Testis (tissue), 2 donors: ENCODE measurements around the gene CNTN5.

ENCODE experiments used
- POLR2A ChIP-seq: fragments of 450-650 bp; IDR thresholded peaks from one replicate; pipeline ENCODE4 v1.6.1; 2017; ENCODE audit warnings: antibody characterized with exemption, mild to moderate bottlenecking, moderate library complexity
- TF ChIP-seq, protein P1 (sequence below), 3 experiments: fragments of 450-650 bp in 2 of 3; fragments of 200-600 bp in 1 of 3; sonication (generic) in 1 of 3; IDR thresholded peaks; one replicate each; pipeline ENCODE4 v1.5.1; 2016 to 2019; ENCODE audit warnings: antibody characterized with exemption in 3 of 3, mild to moderate bottlenecking in 2 of 3, moderate library complexity in 1 of 3

DNA sequence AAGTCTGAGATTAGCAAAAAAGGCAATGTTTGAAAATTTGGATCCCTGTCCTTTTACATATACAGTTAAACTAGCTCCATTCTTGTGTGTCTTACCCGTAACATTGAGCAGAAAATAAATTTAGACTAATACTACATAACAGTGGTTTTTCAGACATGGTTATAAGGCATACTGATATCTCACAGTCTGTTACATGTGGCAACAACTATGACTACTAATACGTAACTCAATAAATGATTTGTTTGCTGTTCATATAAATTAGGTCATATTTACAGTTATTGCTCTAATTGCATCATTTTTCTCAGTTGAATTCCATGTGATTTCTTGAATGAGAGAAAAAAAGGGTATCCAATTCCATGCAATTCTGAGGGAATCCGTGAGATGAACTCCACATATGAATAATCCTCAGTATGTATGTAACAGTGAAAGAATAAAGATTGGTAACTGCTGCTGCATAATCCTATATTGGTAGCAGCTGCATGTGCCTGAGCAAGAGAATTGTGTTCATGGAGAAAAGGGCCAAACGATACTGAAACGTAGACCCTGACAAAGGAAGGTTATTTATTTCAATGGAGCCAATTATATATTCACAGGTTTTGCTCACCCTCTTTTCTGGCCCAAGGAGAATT lies 1275.4 kb downstream of the CNTN5 start:
- TF ChIP-seq, protein P1, sequence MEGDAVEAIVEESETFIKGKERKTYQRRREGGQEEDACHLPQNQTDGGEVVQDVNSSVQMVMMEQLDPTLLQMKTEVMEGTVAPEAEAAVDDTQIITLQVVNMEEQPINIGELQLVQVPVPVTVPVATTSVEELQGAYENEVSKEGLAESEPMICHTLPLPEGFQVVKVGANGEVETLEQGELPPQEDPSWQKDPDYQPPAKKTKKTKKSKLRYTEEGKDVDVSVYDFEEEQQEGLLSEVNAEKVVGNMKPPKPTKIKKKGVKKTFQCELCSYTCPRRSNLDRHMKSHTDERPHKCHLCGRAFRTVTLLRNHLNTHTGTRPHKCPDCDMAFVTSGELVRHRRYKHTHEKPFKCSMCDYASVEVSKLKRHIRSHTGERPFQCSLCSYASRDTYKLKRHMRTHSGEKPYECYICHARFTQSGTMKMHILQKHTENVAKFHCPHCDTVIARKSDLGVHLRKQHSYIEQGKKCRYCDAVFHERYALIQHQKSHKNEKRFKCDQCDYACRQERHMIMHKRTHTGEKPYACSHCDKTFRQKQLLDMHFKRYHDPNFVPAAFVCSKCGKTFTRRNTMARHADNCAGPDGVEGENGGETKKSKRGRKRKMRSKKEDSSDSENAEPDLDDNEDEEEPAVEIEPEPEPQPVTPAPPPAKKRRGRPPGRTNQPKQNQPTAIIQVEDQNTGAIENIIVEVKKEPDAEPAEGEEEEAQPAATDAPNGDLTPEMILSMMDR (IDR thresholded peaks at IDR 0.05): no peak
- TF ChIP-seq POLR2A: no peak
